Uterus (tissue), 4 donors: Measurements from ENCODE around the gene CENPU. TPM values are rescaled to one million over a fixed set of nuclear protein-coding genes. Genes with fewer than 3 reads are reported as not detected.
A peak's percentile ranks its signal among the peaks of the same experiment; 100 is the strongest.
"Not testable (repeated sequence)": the region's sequence is repeated elsewhere in the genome, so short reads cannot be mapped to it uniquely, and the experiment has no call there.

Source experiments
- DNase-seq, 2 donors: peaks; one replicate each; pipeline ENCODE4 v3.0.0-alpha.2; 2019 to 2020
- H3K27ac ChIP-seq, 2 donors: fragments of 200-600 bp; sonication (generic); 1 replicate in 1 of 2; 2 replicates in 1 of 2; pipeline ENCODE4 v1.5.1; 2016 to 2018
- H3K27me3 ChIP-seq, 2 donors: fragments of 200-600 bp; sonication (generic); one replicate each; pipeline ENCODE4 v1.5.1; 2018 to 2019; ENCODE audit warnings: control low read depth in 1 of 2
- H3K36me3 ChIP-seq, 2 donors: fragments of 200-600 bp; sonication (generic); one replicate each; pipeline ENCODE4 v1.5.1; 2019; ENCODE audit warnings: control low read depth in 1 of 2
- H3K4me1 ChIP-seq, 2 donors: fragments of 200-600 bp; sonication (generic); one replicate each; pipeline ENCODE4 v1.5.1; 2018 to 2019; ENCODE audit warnings: control low read depth in 1 of 2
- H3K4me3 ChIP-seq, 2 donors: fragments of 200-600 bp; sonication (generic); 1 replicate in 1 of 2; 2 replicates in 1 of 2; pipeline ENCODE4 v1.5.1; 2018 to 2019; ENCODE audit warnings: mild to moderate bottlenecking in 1 of 2
- H3K9me3 ChIP-seq, 2 donors: fragments of 200-600 bp; sonication (generic); one replicate each; pipeline ENCODE4 v1.5.1; 2019; ENCODE audit warnings: control low read depth in 1 of 2
- POLR2A ChIP-seq, 2 donors: fragments of 450-650 bp; IDR thresholded peaks; one replicate each; pipeline ENCODE4 v1.6.1; 2016; ENCODE audit warnings: antibody characterized with exemption in 2 of 2, mild to moderate bottlenecking in 1 of 2, moderate library complexity in 1 of 2
- intact Hi-C: fragments of 100-400 bp; cut with DNase I; formaldehyde crosslinking; loops from one replicate; pipeline ENCODE4 v1.15.1; 2023; ENCODE audit warnings: low total_unique reads
- total RNA-seq, 4 donors: library from RNA; depleted of rRNA in 3 of 4; stranded (reverse); fragments of >200 nt in 3 of 4; gene quantifications; one replicate each; pipeline versions ENCODE4 v1.1.0 to v1.2.4, GENCODE V29; 2014 to 2023
- TF ChIP-seq, protein P1 (sequence below), 4 experiments: fragments of 200-600 bp in 2 of 4; fragments of 450-650 bp in 2 of 4; sonication (generic) in 2 of 4; IDR thresholded peaks; one replicate each; pipeline ENCODE4 v1.5.1; 2016 to 2019; ENCODE audit warnings: antibody characterized with exemption in 4 of 4, mild to moderate bottlenecking in 2 of 4, moderate library complexity in 1 of 4
- donor health status: DM: yes; HTN: yes; CAD: no.

The CENPU gene, protein sequence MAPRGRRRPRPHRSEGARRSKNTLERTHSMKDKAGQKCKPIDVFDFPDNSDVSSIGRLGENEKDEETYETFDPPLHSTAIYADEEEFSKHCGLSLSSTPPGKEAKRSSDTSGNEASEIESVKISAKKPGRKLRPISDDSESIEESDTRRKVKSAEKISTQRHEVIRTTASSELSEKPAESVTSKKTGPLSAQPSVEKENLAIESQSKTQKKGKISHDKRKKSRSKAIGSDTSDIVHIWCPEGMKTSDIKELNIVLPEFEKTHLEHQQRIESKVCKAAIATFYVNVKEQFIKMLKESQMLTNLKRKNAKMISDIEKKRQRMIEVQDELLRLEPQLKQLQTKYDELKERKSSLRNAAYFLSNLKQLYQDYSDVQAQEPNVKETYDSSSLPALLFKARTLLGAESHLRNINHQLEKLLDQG
- 10 to 100 TPM in 1 of 4 donors, 1 to 10 TPM in 1, not detected in 2; 1.9 to 30.5 TPM for total RNA-seq

DNA sequence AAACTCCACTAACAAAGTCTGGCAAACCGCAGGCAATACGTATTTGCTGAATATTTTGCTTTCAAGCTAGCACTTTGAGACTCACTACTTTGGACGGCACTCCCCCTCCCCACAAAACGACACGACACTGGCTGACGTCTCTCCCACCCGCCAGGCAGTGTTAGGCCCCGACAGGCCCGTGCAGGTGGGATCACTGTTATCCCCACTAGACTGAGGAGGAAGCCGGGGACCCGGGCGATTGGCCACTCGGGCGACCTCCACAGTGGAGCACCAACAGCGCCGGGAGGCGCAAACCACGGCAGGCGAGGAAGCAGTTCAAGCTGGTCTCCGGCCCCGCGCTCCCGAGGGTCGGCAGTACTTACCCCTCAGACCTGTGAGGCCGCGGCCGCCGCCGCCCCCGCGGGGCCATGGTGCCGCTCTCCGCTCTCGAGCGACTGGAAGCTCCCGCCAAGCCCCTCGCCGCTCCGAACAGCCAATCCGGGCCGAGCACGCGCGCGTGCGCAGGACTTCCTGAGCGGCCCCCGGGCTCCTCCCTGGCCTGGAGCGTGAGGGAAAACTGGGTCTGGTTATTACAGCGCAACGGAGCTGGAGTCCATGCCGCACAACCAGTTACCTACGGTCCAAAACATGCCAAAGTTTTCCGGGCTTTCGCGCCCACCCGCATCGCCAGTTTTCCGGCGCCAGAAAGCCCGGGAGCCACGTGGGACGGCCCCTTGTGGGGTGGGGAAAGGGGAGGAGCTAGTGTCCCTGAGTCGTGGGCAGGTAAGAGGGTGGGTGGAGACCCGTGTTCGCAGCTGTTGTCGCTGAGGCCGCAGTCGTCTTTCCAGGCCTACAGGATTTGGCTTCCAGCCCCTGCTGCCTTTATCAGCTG, at the start of gene CENPU:
CENPU (minus strand) TSS at position 443 of the 871 bp plus-strand sequence; CDS start at position 409, 34 bp downstream.
- H3K36me3 ChIP-seq, result no peaks in the 10 kb centered on the region
- H3K4me3 ChIP-seq, result peak within 1 kb of the TSS; percentile 60 to 74
- peaks cover 0 to 2% of the 10 kb centered on the region in 2 donors for H3K27me3 ChIP-seq
- no peaks in the 10 kb centered on the region for H3K9me3 ChIP-seq
- H3K4me1 ChIP-seq, result no peaks in the 10 kb centered on the region
- TF ChIP-seq, protein P1, sequence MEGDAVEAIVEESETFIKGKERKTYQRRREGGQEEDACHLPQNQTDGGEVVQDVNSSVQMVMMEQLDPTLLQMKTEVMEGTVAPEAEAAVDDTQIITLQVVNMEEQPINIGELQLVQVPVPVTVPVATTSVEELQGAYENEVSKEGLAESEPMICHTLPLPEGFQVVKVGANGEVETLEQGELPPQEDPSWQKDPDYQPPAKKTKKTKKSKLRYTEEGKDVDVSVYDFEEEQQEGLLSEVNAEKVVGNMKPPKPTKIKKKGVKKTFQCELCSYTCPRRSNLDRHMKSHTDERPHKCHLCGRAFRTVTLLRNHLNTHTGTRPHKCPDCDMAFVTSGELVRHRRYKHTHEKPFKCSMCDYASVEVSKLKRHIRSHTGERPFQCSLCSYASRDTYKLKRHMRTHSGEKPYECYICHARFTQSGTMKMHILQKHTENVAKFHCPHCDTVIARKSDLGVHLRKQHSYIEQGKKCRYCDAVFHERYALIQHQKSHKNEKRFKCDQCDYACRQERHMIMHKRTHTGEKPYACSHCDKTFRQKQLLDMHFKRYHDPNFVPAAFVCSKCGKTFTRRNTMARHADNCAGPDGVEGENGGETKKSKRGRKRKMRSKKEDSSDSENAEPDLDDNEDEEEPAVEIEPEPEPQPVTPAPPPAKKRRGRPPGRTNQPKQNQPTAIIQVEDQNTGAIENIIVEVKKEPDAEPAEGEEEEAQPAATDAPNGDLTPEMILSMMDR (IDR thresholded peaks at IDR 0.05), result peak in 2 of 4 experiments; percentile 45 to 70
- peak; percentile 26 to 94 for TF ChIP-seq POLR2A (IDR thresholded peaks at IDR 0.05)
- intact Hi-C loops, result no loop called here
- peak; percentile 96 to 97 for DNase-seq
- H3K27ac ChIP-seq, result peak within 1 kb of the TSS; percentile 50 to 65

DNA sequence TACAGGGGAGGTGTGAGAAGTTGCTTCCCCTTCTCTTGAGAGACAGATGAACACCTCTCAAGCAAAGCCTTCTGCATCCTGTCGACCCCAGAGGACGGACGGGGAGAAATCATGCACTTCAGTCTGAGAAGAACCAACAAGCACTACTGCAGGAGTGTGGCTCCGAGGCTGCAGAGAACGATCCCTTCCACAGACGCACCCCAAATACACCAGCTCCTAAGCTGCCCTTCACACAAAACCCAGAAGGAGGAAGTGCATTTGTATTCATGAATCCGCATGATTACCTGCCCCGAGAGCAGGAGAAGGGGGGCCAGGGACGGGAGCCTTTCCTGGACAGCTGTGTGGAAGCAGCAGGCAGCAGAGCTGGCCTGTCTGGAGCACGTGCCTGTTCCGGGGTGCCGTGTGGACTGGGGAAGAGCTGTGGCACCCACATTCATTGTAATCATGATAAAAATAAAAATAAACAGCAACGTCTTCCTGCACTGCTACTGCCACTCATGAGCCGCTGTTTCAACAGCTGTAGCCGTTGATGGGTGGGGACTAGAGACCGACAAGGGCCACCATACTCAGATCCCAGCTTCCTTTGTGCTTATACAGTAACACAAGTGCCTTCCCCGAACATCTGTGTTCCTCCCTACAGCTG, 49.0 kb upstream of the CENPU start:
- no peaks in the 10 kb centered on the region for H3K36me3 ChIP-seq
- no peaks in the 10 kb centered on the region for H3K27me3 ChIP-seq
- H3K9me3 ChIP-seq, result no peaks in the 10 kb centered on the region
- TF ChIP-seq, protein P1 (IDR thresholded peaks at IDR 0.05), result no peak
- no peak for TF ChIP-seq POLR2A (IDR thresholded peaks at IDR 0.05)
- no peak overlapping the region for H3K27ac ChIP-seq
- H3K4me1 ChIP-seq, result no peaks in the 10 kb centered on the region
- intact Hi-C loops, result no loop called here
- no peak overlapping the region for H3K4me3 ChIP-seq
- no peak for DNase-seq

DNA sequence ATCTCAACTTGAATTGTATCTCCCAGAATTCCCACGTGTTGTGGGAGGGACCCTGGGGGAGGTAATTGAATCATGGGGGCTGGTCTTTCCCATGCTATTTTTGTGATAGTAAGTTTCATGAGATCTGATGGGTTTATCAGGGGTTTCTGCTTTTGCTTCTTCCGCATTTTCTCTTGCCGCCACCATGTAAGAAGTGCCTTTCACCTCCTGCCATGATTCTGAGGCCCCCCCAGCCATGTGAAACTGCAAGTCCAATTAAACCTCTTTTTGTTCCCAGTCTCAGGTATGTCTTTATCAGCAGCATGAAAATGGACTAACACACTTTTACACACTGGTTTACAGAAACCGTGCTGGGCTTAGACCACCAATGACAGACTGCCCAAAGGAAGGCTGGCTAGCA, 45.3 kb upstream of the CENPU start:
- intact Hi-C loops, H3K27ac ChIP-seq, H3K4me3 ChIP-seq, H3K27me3 ChIP-seq, H3K4me1 ChIP-seq, H3K36me3 ChIP-seq, DNase-seq, H3K9me3 ChIP-seq: not testable (repeated sequence)

DNA sequence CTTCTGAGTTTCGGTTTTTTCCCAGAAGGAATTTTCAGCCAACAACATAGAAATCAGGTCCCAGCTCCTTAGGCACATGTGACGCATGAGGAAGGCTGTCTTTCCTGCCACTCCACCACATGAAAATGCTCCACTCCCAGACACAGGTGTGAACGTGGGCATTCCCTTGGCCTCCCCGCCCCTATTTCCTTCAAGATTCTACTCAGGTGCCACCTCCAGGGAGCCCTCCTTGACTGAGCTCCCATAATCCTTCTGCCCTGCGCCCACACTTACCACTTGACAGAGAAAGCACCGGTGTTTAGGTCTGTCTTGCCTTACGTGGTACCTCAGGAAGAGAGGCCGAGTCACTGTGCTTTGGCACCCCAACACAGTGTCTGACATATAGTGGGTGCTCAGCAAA, 44.4 kb upstream of the CENPU start:
- Histone ChIP-seq H3K9me3 (no peaks in the 10 kb centered on the region), H3K36me3 (no peaks in the 10 kb centered on the region), H3K4me3 (no peak overlapping the region), H3K4me1 (no peaks in the 10 kb centered on the region), H3K27me3 (no peaks in the 10 kb centered on the region), H3K27ac (no peak overlapping the region)
- no peak for DNase-seq
- intact Hi-C loops, result no loop called here
- no peak for TF ChIP-seq POLR2A (IDR thresholded peaks at IDR 0.05)
- TF ChIP-seq, protein P1 (IDR thresholded peaks at IDR 0.05), result no peak

DNA sequence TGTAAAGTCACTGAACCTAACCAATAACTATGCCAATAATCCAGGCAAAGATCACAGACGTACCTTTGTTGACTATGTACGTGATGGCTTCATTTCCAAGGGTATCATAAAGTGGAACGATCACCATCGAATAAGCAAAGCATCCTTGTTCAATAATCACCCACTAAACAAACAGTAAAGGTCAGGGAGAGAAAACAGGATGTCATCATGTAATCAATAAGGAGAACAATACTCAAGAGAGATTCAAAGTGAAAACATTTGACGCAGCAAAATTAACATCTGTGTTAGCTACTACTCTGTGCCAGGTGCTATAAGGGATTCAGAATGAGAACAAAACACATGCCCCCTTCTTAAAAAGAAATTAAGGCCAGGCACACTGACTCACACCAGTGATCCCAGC, 42.9 kb upstream of the CENPU start:
- no peak overlapping the region for H3K27ac ChIP-seq

More for the DNA sequence above, 42.9 kb upstream of the CENPU start:
- Histone ChIP-seq H3K4me3 (no peak overlapping the region), H3K36me3 (no peaks in the 10 kb centered on the region), H3K4me1 (no peaks in the 10 kb centered on the region), H3K9me3 (no peaks in the 10 kb centered on the region), H3K27me3 (no peaks in the 10 kb centered on the region)
- no peak for DNase-seq
- TF ChIP-seq POLR2A (IDR thresholded peaks at IDR 0.05), result no peak
- TF ChIP-seq, protein P1 (IDR thresholded peaks at IDR 0.05), result no peak
- intact Hi-C loops, result no loop called here
